Measurements from ENCODE around the gene LHX4. TPM values are rescaled to one million over a fixed set of nuclear protein-coding genes. Genes with fewer than 3 reads are reported as not detected.

Gene LHX4
- total and polyA plus RNA-seq, 10 of the 15 experiments (the other 5 are each of a cell fraction or from before 2014, with no cell fraction given) = 0.05 to 0.80 (median 0.32) TPM; not detected in 6

DNA sequence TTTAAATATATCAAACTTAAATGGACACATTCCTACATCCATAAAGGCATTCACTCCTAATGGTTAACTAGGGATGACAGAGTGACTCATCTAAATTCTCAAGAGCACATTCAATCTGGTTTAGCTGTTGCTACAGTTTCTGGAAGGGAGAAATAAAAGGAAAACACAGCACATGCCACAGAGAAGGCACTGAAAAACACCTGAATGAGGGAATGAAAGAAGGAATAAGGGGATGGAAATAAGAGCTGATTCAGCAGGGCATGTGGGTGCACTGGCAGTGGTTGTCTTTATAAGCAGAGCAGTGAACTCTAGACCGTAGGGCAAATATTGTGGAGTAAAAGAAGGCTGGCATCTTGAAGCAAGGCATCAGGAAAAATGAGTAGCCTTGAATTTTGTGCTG, 79.3 kb downstream of the LHX4 start:
- Histone ChIP-seq H3K4me3 (no peak overlapping the region), H3K27me3 (replicated peaks in 1 of 2; ENCODE audit: control insufficient read depth in 2 of 2, insufficient read depth in 2 of 2, low read length in 1 of 2) (no peaks in the 10 kb centered on the region), H3K4me2 (ENCODE audit: control insufficient read depth, insufficient read depth) (no peak overlapping the region), H3K36me3 (ENCODE audit: control insufficient read depth in 2 of 2, insufficient read depth in 2 of 2, low read length in 1 of 2) (no peaks in the 10 kb centered on the region; a peak in 1 of 4 replicates), H3K4me1 (ENCODE audit: control insufficient read depth, insufficient read depth, low read length) (no peaks in the 10 kb centered on the region), H3K9ac (ENCODE audit: control insufficient read depth, insufficient read depth, low read length) (no peak overlapping the region), H4K20me1 (ENCODE audit: control insufficient read depth, insufficient read depth) (no peaks in the 10 kb centered on the region), H3K27ac (ENCODE audit: control insufficient read depth, insufficient read depth) (no peak overlapping the region), H3K9me3 (replicated peaks; ENCODE audit: control insufficient read depth, insufficient read depth, low read length) (no peaks in the 10 kb centered on the region; the same call in 2 of the 3 replicates), H2AFZ (ENCODE audit: control insufficient read depth, low read depth, low read length) (no peak overlapping the region), H3K79me2 (ENCODE audit: control insufficient read depth, insufficient read depth, low read length) (no peaks in the 10 kb centered on the region)
- 60% methylated on average over 1 of the region's 1 CpG for WGBS (ENCODE audit: insufficient coverage, insufficient replicate concordance, low lambda C conversion rate, missing lambda C conversion rate)
- ChIA-PET POLR2A (interaction anchor here (0.6 kb wide), 1 partner anchor 814 kb away, joined by 3 read pairs; no protein-coding TSS in a partner anchor), RAD21 (ENCODE audit: unreplicated experiment) (no interaction called here), SMC1A (ENCODE audit: uncharacterized antibody, unreplicated experiment) (interaction anchor here (0.6 to 1.7 kb wide), 2 partner anchors 16 to 152 kb away, joined by 3 read pairs; no protein-coding TSS in a partner anchor), CTCF (interaction anchor here (1.1 to 2.1 kb wide), 2 partner anchors 56 to 130 kb away, joined by 3 to 6 read pairs; no protein-coding TSS in a partner anchor)
- DNase-seq (ENCODE audit: low read depth, low spot score) (no peak), ATAC-seq (no peak), FAIRE-seq (no peak)
- intact Hi-C loops (cut with micrococcal nuclease; ENCODE audit: unreplicated experiment) (no loop called here), in situ Hi-C loops (cut with MboI) (no loop called here)
- TF ChIP-seq KLF5 (IDR thresholded peaks at IDR 0.05; ENCODE audit: partially characterized antibody) = no peak
- TF ChIP-seq POU2F2 (IDR thresholded peaks at IDR 0.05; ENCODE audit: borderline replicate concordance, low read depth, low read length) = no peak
- no peak for TF ChIP-seq SMC3 (IDR thresholded peaks at IDR 0.05; ENCODE audit: borderline replicate concordance, low read length)
- no peak for TF ChIP-seq BMI1 (IDR thresholded peaks at IDR 0.05; ENCODE audit: borderline replicate concordance)
- no peak for TF ChIP-seq CHD4 (IDR thresholded peaks at IDR 0.05)
- no peak for TF ChIP-seq SMARCA5 (IDR thresholded peaks at IDR 0.05)
- no peak for TF ChIP-seq ZZZ3 (IDR thresholded peaks at IDR 0.05; ENCODE audit: control insufficient read depth, insufficient read length, low read depth)
- no peak for TF ChIP-seq RELA (IDR thresholded peaks at IDR 0.05; ENCODE audit: borderline replicate concordance, partially characterized antibody)
- TF ChIP-seq ZBED1 (IDR thresholded peaks at IDR 0.05; ENCODE audit: borderline replicate concordance) = no peak
- TF ChIP-seq GABPA (IDR thresholded peaks at IDR 0.05; ENCODE audit: low read depth) = no peak
- no peak for TF ChIP-seq PML (IDR thresholded peaks at IDR 0.05; ENCODE audit: low read length)
- no peak for TF ChIP-seq EZH2 (IDR thresholded peaks at IDR 0.05; ENCODE audit: borderline replicate concordance, control insufficient read depth, low read depth, low read length)
- TF ChIP-seq, protein P1, sequence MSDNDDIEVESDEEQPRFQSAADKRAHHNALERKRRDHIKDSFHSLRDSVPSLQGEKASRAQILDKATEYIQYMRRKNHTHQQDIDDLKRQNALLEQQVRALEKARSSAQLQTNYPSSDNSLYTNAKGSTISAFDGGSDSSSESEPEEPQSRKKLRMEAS (IDR thresholded peaks at IDR 0.05; ENCODE audit: low read depth, low read length) = no peak
- no peak for TF ChIP-seq FOXK2 (IDR thresholded peaks at IDR 0.05)
- TF ChIP-seq, protein P2, sequence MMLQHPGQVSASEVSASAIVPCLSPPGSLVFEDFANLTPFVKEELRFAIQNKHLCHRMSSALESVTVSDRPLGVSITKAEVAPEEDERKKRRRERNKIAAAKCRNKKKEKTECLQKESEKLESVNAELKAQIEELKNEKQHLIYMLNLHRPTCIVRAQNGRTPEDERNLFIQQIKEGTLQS (IDR thresholded peaks at IDR 0.05; ENCODE audit: borderline replicate concordance, extremely low read depth, low read depth, low read length) = no peak
- no peak for TF ChIP-seq BRCA1 (IDR thresholded peaks at IDR 0.05; ENCODE audit: low read depth, low read length)
- no peak for TF ChIP-seq NFYA (IDR thresholded peaks at IDR 0.05; ENCODE audit: borderline replicate concordance, low read depth, low read length)
- no peak for TF ChIP-seq IKZF2 (IDR thresholded peaks at IDR 0.05)
- BruUV-seq (replicated peaks) = no TSS peak
